HEK293T (cell line): ENCODE data around the gene ATF3.

Experiments
- BHLHE40 ChIP-seq: fragments of 450-650 bp; IDR thresholded peaks from 2 replicates; pipeline ENCODE4 v1.6.1; 2016; ENCODE audit warnings: mild to moderate bottlenecking, moderate library complexity, borderline replicate concordance
- ELF4 ChIP-seq: fragments of 450-650 bp; IDR thresholded peaks from 2 replicates; pipeline ENCODE4 v1.6.1; 2017; ENCODE audit warnings: antibody characterized with exemption
- FOXK2 ChIP-seq: fragments of 450-650 bp; IDR thresholded peaks from 2 replicates; pipeline ENCODE4 v1.6.1; 2016; ENCODE audit warnings: mild to moderate bottlenecking
- FOXM1 ChIP-seq: fragments of 450-650 bp; IDR thresholded peaks from 2 replicates; pipeline ENCODE4 v1.6.1; 2017; ENCODE audit warnings: mild to moderate bottlenecking, borderline replicate concordance
- LEF1 ChIP-seq: fragments of 450-650 bp; IDR thresholded peaks from 2 replicates; pipeline ENCODE4 v1.6.1; 2017; ENCODE audit warnings: mild to moderate bottlenecking, borderline replicate concordance
- SP1 ChIP-seq: fragments of 450-650 bp; IDR thresholded peaks from 2 replicates; pipeline ENCODE4 v1.6.1; 2017
- SUZ12 ChIP-seq: fragments of 450-650 bp; IDR thresholded peaks from 2 replicates; pipeline ENCODE4 v1.6.1; 2016; ENCODE audit warnings: mild to moderate bottlenecking

DNA sequence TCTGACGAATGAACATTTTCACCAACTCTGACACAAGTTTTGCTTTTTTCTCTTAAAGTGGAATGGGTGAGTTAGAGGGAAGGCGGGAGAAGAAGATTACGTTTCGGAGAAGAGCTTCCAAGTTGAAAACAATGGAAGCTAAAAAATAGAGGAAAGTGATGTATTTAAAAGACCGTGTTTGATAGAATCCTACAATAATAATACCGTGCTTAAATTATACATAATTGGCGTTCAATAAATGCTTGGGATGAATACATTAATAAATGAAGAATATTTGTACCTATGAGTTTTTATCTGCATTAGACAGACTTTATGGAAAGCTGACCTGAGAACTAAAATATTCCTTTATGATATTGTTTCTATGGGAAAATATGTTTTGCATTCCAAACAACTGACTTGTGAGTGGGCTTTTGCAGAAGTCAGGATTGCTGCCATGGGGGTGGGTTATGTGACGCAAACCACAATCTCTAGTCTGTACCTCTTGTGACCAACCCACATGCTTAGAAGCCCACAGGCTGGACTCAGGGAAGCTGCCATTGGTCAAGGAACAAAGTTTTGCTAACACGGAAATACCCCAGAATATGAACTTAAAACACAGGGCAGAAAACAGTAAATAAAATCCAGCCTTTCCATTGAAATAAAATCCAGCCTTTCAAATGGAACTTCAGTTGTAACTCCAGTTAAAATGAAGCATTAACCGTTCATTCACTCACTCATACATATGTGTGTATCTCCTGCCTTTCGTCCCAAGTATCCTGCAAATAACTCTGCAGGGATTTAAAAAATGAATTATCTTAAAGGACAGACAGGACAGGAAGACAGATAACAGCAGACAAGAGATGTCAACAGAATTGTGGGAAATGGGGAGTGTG lies 21.3 kb upstream of the ATF3 start:
- TF ChIP-seq BHLHE40 (no peak), ELF4 (no peak), SUZ12 (no peak), SP1 (no peak), FOXK2 (no peak), FOXM1 (no peak), LEF1 (no peak)
